C4-2B (cell line): ENCODE data around the gene DR1.

Experiments
- ZFX ChIP-seq: fragments of 450-650 bp; IDR thresholded peaks from 2 replicates; pipeline ENCODE4 v1.6.1; 2017
- TF ChIP-seq, protein P1 (sequence below): fragments of 450-650 bp; conservative IDR thresholded peaks from 2 replicates; pipeline ENCODE4 v1.5.1; 2017; ENCODE audit warnings: mild to moderate bottlenecking

DNA sequence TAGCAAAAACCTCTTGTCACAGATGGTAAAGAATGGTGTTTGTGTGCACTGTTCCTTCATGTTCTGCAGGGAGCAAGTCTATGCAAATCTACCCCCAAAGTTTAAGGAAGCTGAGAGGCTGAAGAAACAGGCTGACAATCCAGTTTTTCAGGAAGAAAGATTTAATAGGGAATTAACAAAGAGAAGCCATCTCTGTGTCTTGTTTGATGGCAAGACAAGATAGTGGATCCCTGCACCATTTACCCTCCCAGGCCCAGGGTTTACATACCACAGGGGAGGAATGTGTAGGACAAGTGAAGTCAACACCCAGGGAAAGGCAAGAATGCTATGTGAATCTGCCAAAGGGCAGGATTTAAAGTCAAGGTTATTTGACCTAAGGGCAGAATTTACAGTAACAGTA lies 54.1 kb downstream of the DR1 start:
- TF ChIP-seq, protein P1, sequence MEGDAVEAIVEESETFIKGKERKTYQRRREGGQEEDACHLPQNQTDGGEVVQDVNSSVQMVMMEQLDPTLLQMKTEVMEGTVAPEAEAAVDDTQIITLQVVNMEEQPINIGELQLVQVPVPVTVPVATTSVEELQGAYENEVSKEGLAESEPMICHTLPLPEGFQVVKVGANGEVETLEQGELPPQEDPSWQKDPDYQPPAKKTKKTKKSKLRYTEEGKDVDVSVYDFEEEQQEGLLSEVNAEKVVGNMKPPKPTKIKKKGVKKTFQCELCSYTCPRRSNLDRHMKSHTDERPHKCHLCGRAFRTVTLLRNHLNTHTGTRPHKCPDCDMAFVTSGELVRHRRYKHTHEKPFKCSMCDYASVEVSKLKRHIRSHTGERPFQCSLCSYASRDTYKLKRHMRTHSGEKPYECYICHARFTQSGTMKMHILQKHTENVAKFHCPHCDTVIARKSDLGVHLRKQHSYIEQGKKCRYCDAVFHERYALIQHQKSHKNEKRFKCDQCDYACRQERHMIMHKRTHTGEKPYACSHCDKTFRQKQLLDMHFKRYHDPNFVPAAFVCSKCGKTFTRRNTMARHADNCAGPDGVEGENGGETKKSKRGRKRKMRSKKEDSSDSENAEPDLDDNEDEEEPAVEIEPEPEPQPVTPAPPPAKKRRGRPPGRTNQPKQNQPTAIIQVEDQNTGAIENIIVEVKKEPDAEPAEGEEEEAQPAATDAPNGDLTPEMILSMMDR, result no peak
- no peak for TF ChIP-seq ZFX
